Activated T-helper 9 cell treated with anti-CD3 and anti-CD28 coated beads, Interleukin-2, amount 50 U/mL, for 16 hours (primary cell): ENCODE results near the gene AHNAK.
A peak's percentile ranks its signal among the peaks of the same experiment; 100 is the strongest.

Experiments
- DNase-seq: peaks from one replicate; pipeline ENCODE4 v3.0.0-alpha.2; 2020; ENCODE audit warnings: low read depth

AHNAK gene

DNA sequence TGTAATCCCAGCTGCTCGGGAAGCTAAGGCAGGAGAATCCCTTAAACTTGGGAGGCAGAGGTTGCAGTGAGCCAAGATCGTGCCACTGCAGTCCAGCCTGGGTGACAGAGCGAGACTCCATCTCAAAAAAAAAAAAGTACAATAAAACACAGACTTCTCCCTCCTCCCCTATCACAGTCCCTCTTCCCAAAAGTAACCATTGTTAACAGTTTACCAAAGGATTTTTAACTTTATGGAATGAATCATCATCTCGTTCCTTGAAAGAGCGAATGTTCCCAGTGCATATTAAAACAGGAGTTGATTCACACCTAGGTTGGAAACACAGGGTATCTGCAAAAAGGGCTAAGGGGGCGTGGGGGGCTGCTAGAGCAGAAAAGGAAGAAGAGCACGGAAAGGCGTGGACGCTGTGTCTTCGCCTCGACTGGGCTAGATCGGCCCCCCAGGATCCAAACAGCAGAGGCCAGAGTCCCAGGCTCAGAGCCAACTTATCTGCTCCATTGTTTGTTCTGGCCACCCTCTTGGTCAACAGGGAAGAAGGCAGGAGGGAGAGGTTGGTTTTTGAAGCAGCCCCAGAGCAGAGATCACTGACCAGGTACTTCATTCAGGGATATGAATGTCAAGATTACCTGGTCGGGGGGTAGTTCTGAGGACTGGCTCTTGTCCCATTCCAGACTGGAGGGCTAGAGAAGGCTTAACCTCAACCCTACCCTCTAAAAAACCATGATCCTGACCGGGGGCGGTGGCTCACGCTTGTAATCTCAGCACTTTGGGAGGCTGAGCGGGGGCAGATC is 2.1 kb upstream of the AHNAK start:
- DNase-seq = no peak

- no peak for DNase-seq
Observed at GRCh38 chr11:62547691-62548281, 1.2 kb upstream of the AHNAK start.

DNA sequence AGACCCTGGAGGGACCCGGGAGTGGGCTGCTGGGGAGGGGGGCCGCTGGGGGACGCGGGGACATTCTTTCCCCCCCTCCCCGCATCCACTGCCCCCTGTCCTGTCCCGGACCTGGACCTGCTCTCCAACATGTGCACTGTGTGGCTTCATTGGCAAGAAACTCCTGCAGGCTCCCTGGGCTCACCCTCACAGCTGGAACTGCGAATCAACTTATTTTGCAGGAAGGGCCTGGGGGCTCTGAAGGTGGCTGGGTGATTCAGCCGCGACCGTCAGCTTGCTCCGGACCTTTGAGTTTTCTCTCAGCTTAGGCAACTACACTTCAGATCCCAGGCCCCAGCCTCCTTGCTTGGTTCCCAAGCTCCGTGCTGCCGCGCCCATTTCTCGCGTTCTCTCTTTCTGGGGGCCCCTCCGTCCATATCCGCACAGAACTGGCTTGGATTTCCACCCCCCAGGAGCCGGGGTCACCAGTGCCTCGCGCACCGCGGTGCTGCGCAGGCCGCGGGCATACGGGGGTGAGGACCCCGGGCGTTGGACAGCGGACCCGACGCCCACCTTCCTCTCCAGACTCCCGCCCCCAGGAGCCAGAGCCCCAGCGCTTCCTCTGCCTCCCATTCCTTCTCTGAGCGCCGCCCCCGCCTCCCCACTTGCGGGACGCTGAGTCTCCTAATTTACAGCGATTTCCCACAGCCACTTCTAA is 471 bp upstream of the AHNAK start:
- no peak for DNase-seq

- peak; percentile 58 for DNase-seq
Observed at GRCh38 chr11:62545437-62546243, 966 bp downstream of the AHNAK start.

GRCh38 chr11:62544581-62545436 is 1.8 kb downstream of the AHNAK start:
- DNase-seq = no peak

DNA sequence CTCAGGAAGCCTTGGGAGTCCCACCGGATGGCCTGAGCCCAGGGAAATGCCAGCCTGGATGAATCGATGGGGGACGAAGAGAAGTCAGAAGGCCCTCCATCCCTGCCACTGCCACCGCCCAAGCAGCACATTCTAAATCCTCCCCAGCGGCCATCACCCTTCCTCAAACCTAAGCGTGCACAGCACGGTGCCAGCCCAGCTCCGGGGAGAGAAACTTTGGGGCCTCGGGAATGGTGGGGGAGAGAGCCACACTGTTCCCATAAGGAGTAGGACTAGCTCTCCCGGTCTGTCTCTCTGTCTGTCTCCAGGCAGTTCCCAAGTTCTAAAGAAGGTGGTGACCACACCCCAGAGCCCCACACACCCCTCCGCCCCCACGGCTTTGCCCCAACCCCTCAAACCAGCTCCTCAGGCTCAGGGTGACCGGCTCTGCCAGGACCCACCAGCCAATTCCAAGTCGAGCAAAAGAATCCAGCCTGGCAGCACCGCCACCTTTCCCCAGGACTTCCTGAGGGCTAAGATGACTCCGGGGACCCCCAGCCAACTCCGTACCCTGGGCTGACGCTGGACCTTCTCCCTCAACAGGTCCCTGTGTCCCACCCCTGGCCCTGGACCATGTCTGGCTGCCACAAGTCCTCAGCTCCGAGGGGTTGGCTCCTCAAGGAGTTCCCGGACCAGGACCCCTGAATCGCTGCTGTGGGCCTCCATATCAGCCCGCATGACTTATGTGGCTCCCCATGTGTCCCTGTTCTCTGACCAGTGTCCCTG is 2.7 kb downstream of the AHNAK start:
- no peak for DNase-seq

- peak; percentile 67 for DNase-seq
Observed at GRCh38 chr11:62542750-62543567, 3.6 kb downstream of the AHNAK start.

DNA sequence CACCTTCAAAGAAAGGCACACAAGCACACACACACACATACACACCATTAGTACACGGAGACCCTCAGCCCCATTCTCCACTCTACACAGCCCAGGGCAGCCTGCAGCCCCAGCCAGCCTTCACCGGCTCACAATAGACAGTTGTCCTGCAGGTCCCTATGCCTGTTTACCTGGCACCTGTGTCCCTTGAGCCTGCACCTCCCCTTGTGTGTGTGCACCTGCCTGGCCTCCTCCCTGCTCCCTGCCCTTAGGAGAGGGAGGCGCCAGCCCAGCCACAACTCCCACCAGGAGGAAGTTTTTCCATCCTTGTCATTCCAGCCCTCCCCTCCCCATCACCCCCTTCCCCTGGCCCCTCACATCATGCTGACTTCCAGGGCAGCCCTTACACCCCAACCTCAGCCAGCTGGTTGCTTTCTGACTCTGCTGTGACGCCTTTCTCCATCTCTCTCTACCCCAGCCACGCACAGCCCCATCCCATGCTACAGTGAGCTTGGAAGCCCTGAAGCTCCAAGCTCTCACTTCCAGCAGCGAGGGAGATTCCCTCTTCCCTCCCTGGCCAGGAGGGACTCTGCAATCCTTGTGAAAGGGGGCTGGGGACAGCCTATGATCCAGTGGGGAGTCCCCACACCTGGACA is 4.4 kb downstream of the AHNAK start:
- DNase-seq = no peak

- DNase-seq = no peak
Observed at GRCh38 chr11:62540804-62541701, 5.6 kb downstream of the AHNAK start.

DNA sequence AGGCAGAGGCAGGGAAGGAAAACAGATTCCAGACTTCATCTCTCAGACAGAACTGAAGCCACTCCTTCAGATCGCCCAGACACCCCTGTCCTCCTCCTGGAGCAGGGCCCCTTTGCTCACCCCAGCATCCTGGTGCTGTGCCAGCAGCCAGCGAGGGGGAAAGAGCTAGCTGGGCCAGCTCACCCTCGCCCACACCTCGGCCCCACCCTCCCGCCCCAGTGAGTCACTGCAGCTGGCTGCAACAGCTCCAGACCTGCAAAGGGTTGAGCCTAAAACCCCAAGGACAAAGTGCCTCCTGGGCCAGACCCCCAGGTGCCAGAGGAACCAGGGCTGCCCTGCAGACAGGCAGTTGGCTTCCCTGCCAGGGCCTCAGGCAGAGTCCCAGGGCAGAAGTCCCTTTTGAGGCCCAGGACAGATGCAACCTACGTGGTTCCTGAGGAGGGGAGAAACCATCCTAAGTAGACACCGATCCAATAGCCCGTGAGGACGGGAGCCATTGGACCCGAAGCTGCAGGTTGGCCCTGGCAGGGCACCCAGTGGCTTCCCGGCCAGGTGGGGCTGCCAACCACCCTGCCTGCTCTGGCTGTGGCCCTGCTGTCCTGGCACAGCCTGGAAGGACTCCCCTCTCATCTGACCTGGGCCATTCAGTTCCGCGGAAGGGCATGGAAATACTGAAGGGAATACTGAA is 7.2 kb downstream of the AHNAK start:
- DNase-seq = peak; percentile 58

DNA sequence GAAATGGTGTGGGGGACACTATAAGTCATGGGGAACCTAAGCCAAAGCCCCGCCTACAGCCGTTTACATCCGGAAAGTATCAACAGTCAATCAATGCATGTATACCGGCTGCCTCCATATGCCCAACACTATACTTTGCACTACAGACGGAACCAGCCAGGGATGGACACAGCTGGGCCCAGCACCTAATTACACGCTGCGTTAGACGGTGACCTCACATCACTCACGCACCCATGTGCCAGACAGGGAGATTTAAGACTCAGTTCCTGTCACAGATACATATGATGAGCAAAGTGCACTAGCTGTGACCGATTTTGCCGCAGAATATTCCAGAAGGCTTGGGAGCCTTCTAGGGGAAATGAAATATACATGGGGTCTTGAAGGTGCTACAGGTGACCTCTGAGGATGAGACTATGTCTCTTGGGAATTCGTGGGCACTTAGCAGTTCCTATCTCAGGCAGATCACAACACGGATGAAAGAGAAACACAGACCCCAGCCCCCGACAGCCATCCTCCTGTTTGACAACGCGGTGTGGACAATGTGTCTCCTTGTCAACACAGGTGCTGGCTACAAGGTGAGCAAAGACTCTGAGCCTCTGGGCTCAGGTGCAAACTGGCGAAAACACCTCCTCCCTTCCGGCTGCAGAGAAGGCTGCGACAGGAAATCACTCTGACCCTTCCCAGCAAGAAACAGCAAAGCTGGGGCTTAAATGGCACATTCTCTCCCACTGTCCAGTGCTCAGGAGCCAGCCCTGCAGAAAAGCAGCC is 8.0 kb downstream of the AHNAK start:
- DNase-seq = no peak

DNA sequence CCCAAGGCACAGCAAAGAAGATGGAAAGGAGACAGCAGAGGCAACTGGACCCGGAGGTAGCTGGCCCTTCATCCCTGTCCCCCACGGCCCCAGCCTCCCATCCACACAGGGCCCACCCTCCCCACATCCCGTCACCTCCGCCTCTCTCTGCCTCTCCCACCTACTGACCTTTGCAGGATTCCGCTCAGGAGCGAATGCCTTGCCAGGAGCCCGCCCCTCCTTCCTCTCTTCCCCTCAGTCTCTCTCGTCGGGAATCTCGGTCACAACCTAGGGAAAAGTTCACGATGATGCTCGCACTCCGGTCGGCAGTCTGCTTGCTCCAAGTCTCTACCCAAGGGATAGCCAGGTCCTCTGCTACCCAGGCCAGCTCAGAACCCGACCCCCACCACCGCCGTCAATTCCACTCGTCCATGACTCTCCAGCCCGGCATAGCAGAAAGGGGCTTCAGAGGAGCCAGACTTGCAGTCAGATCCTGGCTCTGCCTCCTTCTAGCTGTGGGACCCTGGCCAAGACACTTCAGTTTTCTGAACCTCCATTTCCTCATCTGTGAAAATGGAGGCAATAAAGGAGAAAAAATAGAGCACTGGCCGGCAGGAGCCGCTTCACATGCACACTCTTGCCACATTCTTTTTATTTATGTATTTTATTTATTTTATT is 10.2 kb downstream of the AHNAK start:
- DNase-seq = no peak

DNA sequence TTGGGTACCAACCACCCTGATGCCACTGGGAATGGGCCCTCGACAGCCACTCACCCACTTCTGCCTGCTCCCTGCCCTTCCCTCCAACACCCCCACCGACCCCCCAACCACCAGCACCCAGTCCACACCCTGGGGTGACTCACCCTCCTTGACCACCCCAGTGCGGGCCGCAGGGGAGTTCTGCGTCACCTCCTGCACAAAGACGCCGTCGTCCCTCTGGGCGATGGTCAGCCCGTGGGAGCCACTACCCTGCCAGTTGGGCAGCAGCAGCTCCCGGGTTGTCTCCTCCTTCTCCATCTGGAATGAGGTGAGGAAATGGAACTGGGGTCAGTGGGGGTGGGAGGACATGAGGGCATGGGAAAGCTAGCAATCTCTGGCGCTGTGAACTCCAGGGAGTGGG is 10.8 kb downstream of the AHNAK start:
- DNase-seq = no peak

GRCh38 chr11:62534779-62535545 is 11.6 kb downstream of the AHNAK start:
- DNase-seq = no peak

GRCh38 chr11:62532096-62532495 is 14.5 kb downstream of the AHNAK start:
- no peak for DNase-seq
